Measurements from ENCODE around the gene GCKR. TPM values are rescaled to one million over a fixed set of nuclear protein-coding genes. Genes with fewer than 3 reads are reported as not detected.
"Not testable (repeated sequence)": the region's sequence is repeated elsewhere in the genome, so short reads cannot be mapped to it uniquely, and the experiment has no call there.

GCKR gene
- total RNA-seq, 1 donor from 2014 or later, result not detected

DNA sequence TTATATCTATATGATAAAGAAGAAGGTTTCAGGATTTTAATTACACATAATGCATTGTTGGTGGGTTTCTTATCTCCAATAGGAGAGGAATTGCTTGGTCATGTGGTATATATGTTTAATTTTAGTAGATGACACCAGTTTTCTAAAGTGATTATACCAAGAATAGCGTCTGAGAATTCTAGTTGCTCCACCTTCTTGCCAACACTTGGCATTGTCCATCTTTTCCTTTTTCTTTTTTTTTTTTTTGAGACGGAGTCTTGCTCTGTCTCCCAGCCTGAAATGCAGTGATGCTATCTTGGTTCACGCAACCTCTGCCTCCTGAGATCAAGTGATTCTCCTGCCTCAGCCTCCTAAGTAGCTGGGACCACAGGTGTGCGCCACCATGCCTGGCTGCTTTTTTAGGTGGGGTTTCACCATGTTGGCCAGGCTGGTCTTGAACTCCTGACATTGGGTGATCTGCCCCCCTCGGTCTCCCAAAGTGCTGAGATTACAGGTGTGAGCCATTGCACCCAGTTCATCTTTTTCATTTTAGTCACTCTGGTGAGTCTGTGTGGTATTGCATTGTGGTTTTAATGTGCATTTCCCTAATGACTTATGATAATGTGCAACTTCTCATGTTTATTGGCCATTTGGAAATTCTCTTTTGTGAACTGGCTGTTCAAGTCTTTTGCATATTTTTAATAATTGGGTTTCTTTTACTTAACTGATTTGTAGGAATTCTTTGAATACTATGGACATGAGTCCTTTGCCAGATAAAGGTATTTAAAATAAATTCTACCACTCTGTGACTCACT is 48.9 kb downstream of the GCKR start:
- Mint-ChIP-seq H3K36me3 (peaks cover 2% of the 10 kb centered on the region), H3K27ac (no peak overlapping the region), H3K27me3 (ENCODE audit: low read depth) (peaks cover 4% of the 10 kb centered on the region), H3K9me3 (peaks cover 14% of the 10 kb centered on the region), H3K4me1 (no peaks in the 10 kb centered on the region), H3K4me3 (no peak overlapping the region)
- DNase-seq (ENCODE audit: low spot score in 2 of 2, unreplicated experiment in 2 of 2), result no peak
- TF ChIP-seq, protein P1, sequence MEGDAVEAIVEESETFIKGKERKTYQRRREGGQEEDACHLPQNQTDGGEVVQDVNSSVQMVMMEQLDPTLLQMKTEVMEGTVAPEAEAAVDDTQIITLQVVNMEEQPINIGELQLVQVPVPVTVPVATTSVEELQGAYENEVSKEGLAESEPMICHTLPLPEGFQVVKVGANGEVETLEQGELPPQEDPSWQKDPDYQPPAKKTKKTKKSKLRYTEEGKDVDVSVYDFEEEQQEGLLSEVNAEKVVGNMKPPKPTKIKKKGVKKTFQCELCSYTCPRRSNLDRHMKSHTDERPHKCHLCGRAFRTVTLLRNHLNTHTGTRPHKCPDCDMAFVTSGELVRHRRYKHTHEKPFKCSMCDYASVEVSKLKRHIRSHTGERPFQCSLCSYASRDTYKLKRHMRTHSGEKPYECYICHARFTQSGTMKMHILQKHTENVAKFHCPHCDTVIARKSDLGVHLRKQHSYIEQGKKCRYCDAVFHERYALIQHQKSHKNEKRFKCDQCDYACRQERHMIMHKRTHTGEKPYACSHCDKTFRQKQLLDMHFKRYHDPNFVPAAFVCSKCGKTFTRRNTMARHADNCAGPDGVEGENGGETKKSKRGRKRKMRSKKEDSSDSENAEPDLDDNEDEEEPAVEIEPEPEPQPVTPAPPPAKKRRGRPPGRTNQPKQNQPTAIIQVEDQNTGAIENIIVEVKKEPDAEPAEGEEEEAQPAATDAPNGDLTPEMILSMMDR (IDR thresholded peaks at IDR 0.05; ENCODE audit: unreplicated experiment), result no peak

DNA sequence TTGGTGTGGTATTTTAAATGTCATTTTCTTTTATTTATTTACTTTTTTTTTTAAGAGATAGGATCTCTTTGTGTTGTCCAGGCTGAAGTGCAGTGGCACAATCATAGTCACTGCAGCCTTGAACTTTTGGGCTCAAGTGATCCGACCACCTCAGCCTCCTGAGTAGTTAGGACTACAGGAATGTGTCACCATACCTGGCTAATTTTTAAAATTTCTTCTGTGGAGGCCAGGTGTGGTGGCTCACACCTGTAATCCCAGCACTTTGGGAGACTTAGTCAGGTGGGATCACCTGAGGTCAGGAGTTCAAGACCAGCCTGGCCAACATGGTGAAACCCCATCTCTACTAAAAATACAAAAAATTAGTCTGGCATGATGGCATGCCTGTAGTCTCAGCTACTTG is 52.7 kb downstream of the GCKR start:
- Mint-ChIP-seq H3K36me3 (peaks cover 2% of the 10 kb centered on the region), H3K4me1 (no peaks in the 10 kb centered on the region), H3K4me3 (no peak overlapping the region), H3K27ac (no peak overlapping the region), H3K9me3 (peaks cover 10% of the 10 kb centered on the region), H3K27me3 (ENCODE audit: low read depth) (peaks cover 28% of the 10 kb centered on the region)
- TF ChIP-seq, protein P1 (IDR thresholded peaks at IDR 0.05; ENCODE audit: unreplicated experiment), result no peak
- DNase-seq (ENCODE audit: low spot score in 2 of 2, unreplicated experiment in 2 of 2), result no peak

DNA sequence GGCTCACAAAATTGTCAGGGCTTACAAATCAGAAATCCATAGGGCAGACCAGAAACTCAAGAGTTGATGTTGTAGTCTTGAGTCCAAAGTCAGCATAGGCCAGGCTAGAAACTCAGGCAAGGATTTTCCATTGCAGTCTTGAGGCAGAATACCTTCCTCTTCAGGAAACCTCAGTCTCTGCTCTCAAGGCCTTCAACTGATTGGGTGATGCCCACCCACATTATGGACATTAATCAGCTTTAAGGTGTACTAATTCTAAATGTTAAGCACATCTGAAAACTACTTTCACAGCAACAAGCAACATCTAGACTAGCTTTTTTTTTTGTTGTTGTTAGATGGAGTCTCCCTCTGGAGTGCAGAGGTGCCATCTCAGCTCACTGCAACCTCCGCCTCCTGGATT is 54.9 kb downstream of the GCKR start:
- Mint-ChIP-seq H3K36me3 (peaks cover 2% of the 10 kb centered on the region), H3K27ac (no peak overlapping the region), H3K4me3 (no peak overlapping the region), H3K9me3 (peaks cover 6% of the 10 kb centered on the region), H3K27me3 (ENCODE audit: low read depth) (peaks cover 37% of the 10 kb centered on the region), H3K4me1 (no peaks in the 10 kb centered on the region)
- DNase-seq (ENCODE audit: low spot score in 2 of 2, unreplicated experiment in 2 of 2), result no peak
- TF ChIP-seq, protein P1 (IDR thresholded peaks at IDR 0.05; ENCODE audit: unreplicated experiment), result no peak

DNA sequence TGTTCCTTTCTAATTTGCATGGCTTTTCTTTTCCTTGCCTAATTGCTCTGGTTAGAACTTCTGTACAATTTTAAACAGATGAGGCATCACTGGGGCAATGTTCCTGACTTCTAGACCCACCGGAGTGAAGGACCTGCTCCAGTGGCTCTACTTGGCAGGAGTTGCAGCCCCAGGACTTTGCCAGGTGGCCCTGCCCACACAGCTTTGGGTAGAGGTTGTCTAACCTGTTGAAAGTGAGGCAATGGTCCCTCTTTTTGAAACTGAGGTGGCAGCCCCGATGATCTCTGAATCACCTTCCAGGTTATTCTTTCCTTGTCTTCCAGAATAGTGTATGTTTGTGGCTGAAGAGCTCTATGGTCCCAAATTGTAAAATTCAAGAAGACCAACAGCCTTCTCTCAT is 56.3 kb downstream of the GCKR start:
- H3K27me3 Mint-ChIP-seq (ENCODE audit: low read depth), result peaks cover 37% of the 10 kb centered on the region
- no peaks in the 10 kb centered on the region for H3K4me1 Mint-ChIP-seq
- TF ChIP-seq, protein P1 (IDR thresholded peaks at IDR 0.05; ENCODE audit: unreplicated experiment), result no peak
- no peak overlapping the region for H3K4me3 Mint-ChIP-seq
- DNase-seq (ENCODE audit: low spot score in 2 of 2, unreplicated experiment in 2 of 2), result no peak
- H3K27ac Mint-ChIP-seq, result no peak overlapping the region
- H3K9me3 Mint-ChIP-seq, result peaks cover 3% of the 10 kb centered on the region
- H3K36me3 Mint-ChIP-seq, result no peaks in the 10 kb centered on the region

DNA sequence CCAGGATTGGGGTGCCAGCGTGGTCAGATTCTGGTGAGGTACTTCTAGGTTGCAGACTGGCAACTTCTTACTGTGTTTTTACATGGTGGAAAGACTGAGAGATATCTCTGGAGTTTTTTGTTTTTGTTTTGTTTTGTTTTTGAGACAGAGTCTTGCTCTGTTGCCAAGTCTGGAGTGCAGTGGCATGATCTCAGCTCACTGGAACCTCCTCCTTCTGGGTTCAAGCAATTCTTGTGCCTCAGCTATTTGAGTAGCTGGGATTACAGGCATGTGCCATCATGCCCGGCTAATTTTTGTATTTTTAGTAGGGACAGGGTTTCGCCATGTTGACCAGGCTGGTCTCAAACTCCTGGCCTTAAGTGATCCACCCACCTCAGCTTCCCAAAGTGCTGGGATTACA is 57.8 kb downstream of the GCKR start:
- not testable (repeated sequence) for H3K27ac Mint-ChIP-seq; H3K36me3 Mint-ChIP-seq; H3K4me3 Mint-ChIP-seq; H3K4me1 Mint-ChIP-seq; H3K9me3 Mint-ChIP-seq; DNase-seq (ENCODE audit: low spot score in 2 of 2, unreplicated experiment in 2 of 2)
- H3K27me3 Mint-ChIP-seq (ENCODE audit: low read depth), result peaks cover 39% of the 10 kb centered on the region

DNA sequence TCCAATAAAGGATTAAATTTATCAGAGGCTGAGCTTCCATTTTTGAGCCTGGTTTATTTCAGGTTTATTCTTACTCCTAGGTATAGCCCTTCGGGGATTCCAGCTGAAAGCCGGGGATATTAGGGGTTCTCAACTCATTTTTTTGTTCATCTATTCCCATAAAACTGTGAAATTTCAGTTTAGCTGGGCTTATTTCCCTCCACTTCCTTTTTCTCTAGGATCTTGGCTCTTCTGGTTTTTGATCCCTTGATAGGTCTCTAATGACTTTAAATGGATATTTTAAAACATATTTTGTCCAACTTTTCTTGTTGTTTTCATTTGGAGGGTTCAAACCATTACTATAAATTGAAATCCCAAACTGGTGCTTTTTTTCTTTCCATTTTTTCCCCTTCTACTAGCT is 62.6 kb downstream of the GCKR start:
- peaks cover 22% of the 10 kb centered on the region for H3K27me3 Mint-ChIP-seq (ENCODE audit: low read depth)
- H3K9me3 Mint-ChIP-seq, result peaks cover 3% of the 10 kb centered on the region
- H3K36me3 Mint-ChIP-seq, result no peaks in the 10 kb centered on the region

More for the DNA sequence above, 62.6 kb downstream of the GCKR start:
- Mint-ChIP-seq H3K4me1 (no peaks in the 10 kb centered on the region), H3K27ac (no peak overlapping the region), H3K4me3 (no peak overlapping the region)
- DNase-seq (ENCODE audit: low spot score in 2 of 2, unreplicated experiment in 2 of 2), result no peak
- TF ChIP-seq, protein P1 (IDR thresholded peaks at IDR 0.05; ENCODE audit: unreplicated experiment), result no peak
